Measurements from ENCODE around the gene C11orf58.

Gene C11orf58

DNA sequence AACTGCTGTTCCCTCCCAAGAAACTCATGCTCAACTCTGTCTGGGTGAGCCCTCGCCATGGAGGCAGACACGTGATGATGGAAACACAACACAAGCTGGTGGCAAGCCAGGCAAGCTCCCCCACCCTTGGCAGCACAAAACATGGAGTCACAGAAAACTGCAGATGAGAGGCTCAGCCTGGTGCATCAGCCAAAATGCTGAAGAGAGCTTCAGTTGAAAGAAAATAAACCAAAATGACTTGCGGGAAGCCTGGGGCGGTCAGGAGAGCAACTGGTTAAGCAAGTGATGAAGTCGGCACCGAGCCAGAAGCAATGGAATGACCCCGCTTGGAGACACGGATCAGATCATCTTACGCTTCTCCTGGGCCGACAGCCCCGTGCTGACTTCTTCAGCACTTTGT lies 68.3 kb downstream of the C11orf58 start:
- DNase-seq = no peak

GRCh38 chr11:16807306-16807705 lies 68.9 kb downstream of the C11orf58 start:
- no peak for DNase-seq
